H7 (cell line): ENCODE data around the gene USP49. TPM values are rescaled to one million over a fixed set of nuclear protein-coding genes. Genes with fewer than 3 reads are reported as not detected.
"Not testable (repeated sequence)": the region's sequence is repeated elsewhere in the genome, so short reads cannot be mapped to it uniquely, and the experiment has no call there.

ENCODE experiments used
- DNase-seq: peaks from one replicate; pipeline ENCODE4 v3.0.0; 2012
- H3K27me3 ChIP-seq: 2 replicates; pipeline ENCODE4 v1.6.0; 2011; ENCODE audit warnings: mild to moderate bottlenecking, low read length; ENCODE audit not compliant: control insufficient read depth, insufficient read depth
- H3K36me3 ChIP-seq: replicated peaks from 2 replicates; pipeline ENCODE4 v1.5.1; 2011; ENCODE audit warnings: low read length; ENCODE audit not compliant: control insufficient read depth, insufficient read depth
- H3K4me3 ChIP-seq: 2 replicates; pipeline ENCODE4 v1.5.1; 2011; ENCODE audit warnings: low read depth, mild to moderate bottlenecking, control low read depth, low read length, moderate library complexity; ENCODE audit not compliant: insufficient read depth
- total RNA-seq: library from RNA; depleted of rRNA; stranded (reverse); fragments of >200 nt; shearing (Covaris generic); gene quantifications from 2 replicates; pipeline ENCODE4 v1.2.3, GENCODE V29; 2014

The USP49 gene
- total RNA-seq, 1 experiment from 2014 or later: 2.9 TPM

GRCh38 chr6:41822021-41822420 is 73.2 kb downstream of the USP49 start:
- Histone ChIP-seq H3K27me3 (no peaks in the 10 kb centered on the region), H3K4me3 (no peak overlapping the region), H3K36me3 (no peaks in the 10 kb centered on the region)
- no peak for DNase-seq

- Histone ChIP-seq H3K27me3 (no peaks in the 10 kb centered on the region), H3K36me3 (no peaks in the 10 kb centered on the region), H3K4me3 (no peak overlapping the region)
- DNase-seq: no peak
Observed at GRCh38 chr6:41821266-41821665, 73.9 kb downstream of the USP49 start.

GRCh38 chr6:41818271-41819054 is 76.7 kb downstream of the USP49 start:
- no peaks in the 10 kb centered on the region for H3K36me3 ChIP-seq
- no peak overlapping the region for H3K4me3 ChIP-seq
- H3K27me3 ChIP-seq: no peaks in the 10 kb centered on the region
- no peak for DNase-seq

- no peaks in the 10 kb centered on the region for H3K27me3 ChIP-seq
- H3K4me3 ChIP-seq: no peak overlapping the region
- H3K36me3 ChIP-seq: no peaks in the 10 kb centered on the region
- DNase-seq: no peak
Observed at GRCh38 chr6:41815587-41815986, 79.6 kb downstream of the USP49 start.

GRCh38 chr6:41814629-41815028 is 80.5 kb downstream of the USP49 start:
- no peaks in the 10 kb centered on the region for H3K27me3 ChIP-seq
- H3K4me3 ChIP-seq: no peak overlapping the region
- DNase-seq: no peak
- no peaks in the 10 kb centered on the region for H3K36me3 ChIP-seq

GRCh38 chr6:41813956-41814355 is 81.2 kb downstream of the USP49 start:
- Histone ChIP-seq H3K4me3 (no peak overlapping the region), H3K27me3 (no peaks in the 10 kb centered on the region), H3K36me3 (no peaks in the 10 kb centered on the region)
- DNase-seq: no peak

GRCh38 chr6:41813469-41813868 is 81.7 kb downstream of the USP49 start:
- Histone ChIP-seq H3K36me3 (no peaks in the 10 kb centered on the region), H3K4me3 (no peak overlapping the region)
- DNase-seq: no peak

GRCh38 chr6:41811946-41812345 is 83.2 kb downstream of the USP49 start:
- not testable (repeated sequence) for DNase-seq, H3K27me3 ChIP-seq, H3K36me3 ChIP-seq, H3K4me3 ChIP-seq

More at GRCh38 chr6:41813469-41813868, 81.7 kb downstream of the USP49 start:
- H3K27me3 ChIP-seq: no peaks in the 10 kb centered on the region

- DNase-seq: no peak
- H3K36me3 ChIP-seq: no peaks in the 10 kb centered on the region; the same call in 1 of the 2 replicates
- H3K4me3 ChIP-seq: no peak overlapping the region
- no peaks in the 10 kb centered on the region for H3K27me3 ChIP-seq
Observed at GRCh38 chr6:41811095-41811494, 84.1 kb downstream of the USP49 start.

- Histone ChIP-seq H3K36me3 (peaks cover 1% of the 10 kb centered on the region), H3K4me3 (no peak overlapping the region), H3K27me3 (no peaks in the 10 kb centered on the region)
- no peak for DNase-seq
Observed at GRCh38 chr6:41805830-41806774, 89.1 kb downstream of the USP49 start.

GRCh38 chr6:41801380-41801779 is 93.8 kb downstream of the USP49 start:
- Histone ChIP-seq H3K4me3 (no peak overlapping the region), H3K36me3 (peaks cover 3% of the 10 kb centered on the region), H3K27me3 (no peaks in the 10 kb centered on the region)
- DNase-seq: no peak

GRCh38 chr6:41799559-41799911 is 95.6 kb downstream of the USP49 start:
- Histone ChIP-seq H3K4me3 (no peak overlapping the region), H3K36me3 (peaks cover 5% of the 10 kb centered on the region), H3K27me3 (no peaks in the 10 kb centered on the region)
- no peak for DNase-seq

GRCh38 chr6:41798901-41799558 is 96.1 kb downstream of the USP49 start:
- H3K27me3 ChIP-seq: no peaks in the 10 kb centered on the region
- no peak for DNase-seq
- no peak overlapping the region for H3K4me3 ChIP-seq
- H3K36me3 ChIP-seq: peaks cover 5% of the 10 kb centered on the region

GRCh38 chr6:41796474-41796873 is 98.7 kb downstream of the USP49 start:
- no peak for DNase-seq
- Histone ChIP-seq H3K36me3 (peaks cover 5% of the 10 kb centered on the region), H3K27me3 (no peaks in the 10 kb centered on the region), H3K4me3 (no peak overlapping the region)
